OCI-LY1 (cell line): ENCODE data around the gene PROC.

Experiments used
- H2AFZ ChIP-seq: fragments of 200-600 bp; sonication (generic), shearing (Covaris generic); 2 replicates; pipeline ENCODE4 v1.6.0; 2014; ENCODE audit warnings: antibody characterized with exemption, mild to moderate bottlenecking, low read length
- H3F3A ChIP-seq: fragments of 200-600 bp; sonication (generic), shearing (Covaris generic); 2 replicates; pipeline ENCODE4 v1.6.0; 2014; ENCODE audit warnings: mild to moderate bottlenecking, antibody characterized with exemption, low read length, moderate library complexity; ENCODE audit not compliant: insufficient read depth
- H3K27ac ChIP-seq: fragments of 200-600 bp; sonication (generic); 2 replicates; pipeline ENCODE4 v1.5.1; 2014; ENCODE audit warnings: low read length, mixed run types, mild to moderate bottlenecking, low read depth; ENCODE audit not compliant: poor library complexity, severe bottlenecking
- H3K27me3 ChIP-seq: fragments of 200-600 bp; sonication (generic); 2 replicates; pipeline ENCODE4 v1.6.0; 2014; ENCODE audit warnings: antibody characterized with exemption, mild to moderate bottlenecking, low read length, moderate library complexity; ENCODE audit not compliant: insufficient read depth
- H3K36me3 ChIP-seq: fragments of 200-600 bp; sonication (generic); 2 replicates; pipeline ENCODE4 v1.6.1; 2014; ENCODE audit warnings: mild to moderate bottlenecking, antibody characterized with exemption, low read length, moderate library complexity, mixed read lengths; ENCODE audit not compliant: insufficient read depth
- H3K4me1 ChIP-seq: fragments of 200-600 bp; sonication (generic); 2 replicates; pipeline ENCODE4 v1.5.1; 2014; ENCODE audit warnings: mild to moderate bottlenecking, low read length, moderate library complexity; ENCODE audit not compliant: insufficient read depth, severe bottlenecking
- H3K4me2 ChIP-seq: fragments of 200-600 bp; sonication (generic), shearing (Covaris generic); 2 replicates; pipeline ENCODE4 v1.6.1; 2014; ENCODE audit warnings: low read length
- H3K4me3 ChIP-seq: fragments of 200-600 bp; sonication (generic); 2 replicates; pipeline ENCODE4 v1.5.1; 2014; ENCODE audit warnings: low read length, low read depth, mild to moderate bottlenecking, mixed read lengths; ENCODE audit not compliant: poor library complexity, severe bottlenecking
- H3K79me2 ChIP-seq: fragments of 200-600 bp; shearing (Covaris generic); 2 replicates; pipeline ENCODE4 v1.6.1; 2016; ENCODE audit warnings: mixed run types, low read length, mixed read lengths; ENCODE audit not compliant: insufficient read depth
- H3K9ac ChIP-seq: fragments of 200-600 bp; sonication (generic), shearing (Covaris generic); 2 replicates; pipeline ENCODE4 v1.6.1; 2014; ENCODE audit warnings: mild to moderate bottlenecking, low read length, mixed read lengths
- H3K9me2 ChIP-seq: fragments of 200-600 bp; sonication (generic), shearing (Covaris generic); 2 replicates; pipeline ENCODE4 v1.6.1; 2014; ENCODE audit warnings: low read depth, mild to moderate bottlenecking, low read length, mixed read lengths
- H3K9me3 ChIP-seq: fragments of 200-600 bp; shearing (Covaris generic); 2 replicates; pipeline ENCODE4 v1.6.1; 2014; ENCODE audit warnings: low read length, mixed read lengths
- H4K20me1 ChIP-seq: fragments of 200-600 bp; sonication (generic), shearing (Covaris generic); 2 replicates; pipeline ENCODE4 v1.6.0; 2016; ENCODE audit warnings: mild to moderate bottlenecking, low read length; ENCODE audit not compliant: insufficient read depth
- CTCF ChIP-seq: fragments of 200-600 bp; sonication (generic), shearing (Covaris generic); IDR thresholded peaks from 2 replicates; pipeline ENCODE4 v1.5.1; 2017; ENCODE audit warnings: mild to moderate bottlenecking, antibody characterized with exemption, low read length, moderate library complexity, mixed read lengths
- EZH2 ChIP-seq: fragments of 200-600 bp; sonication (generic), shearing (Covaris generic); IDR thresholded peaks from 2 replicates; pipeline ENCODE4 v1.8.0; 2017; ENCODE audit warnings: borderline replicate concordance, mixed run types, mild to moderate bottlenecking, antibody characterized with exemption, low read length, moderate library complexity, mixed read lengths

PROC gene

DNA sequence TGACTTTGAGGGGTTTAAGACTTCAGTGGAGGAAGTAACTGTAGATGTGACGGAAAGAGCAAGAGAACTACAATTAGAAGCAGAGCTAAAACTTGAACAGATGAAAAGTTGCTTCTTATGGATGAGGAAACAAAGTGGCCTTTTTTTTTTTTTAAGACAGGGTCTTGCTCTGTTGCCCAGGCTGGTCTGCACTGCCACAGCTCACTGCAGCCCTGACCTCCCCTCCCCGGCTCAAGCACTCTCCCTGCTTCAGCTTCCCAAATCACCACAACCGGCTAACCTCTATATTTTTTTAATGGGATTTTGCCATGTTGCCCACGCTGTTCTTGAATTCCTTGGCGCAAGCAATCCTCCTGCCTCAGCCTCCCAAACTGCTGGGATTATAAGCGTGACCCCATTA lies 33.7 kb upstream of the PROC start:
- no peaks in the 10 kb centered on the region for H3K27me3 ChIP-seq
- no peak overlapping the region for H3K9ac ChIP-seq
- H3K4me2 ChIP-seq = no peak overlapping the region
- no peak overlapping the region for H3K27ac ChIP-seq
- no peaks in the 10 kb centered on the region; the same call in 1 of the 2 replicates for H3F3A ChIP-seq
- no peaks in the 10 kb centered on the region for H3K36me3 ChIP-seq
- no peak overlapping the region for H3K4me3 ChIP-seq
- no peaks in the 10 kb centered on the region for H3K9me2 ChIP-seq
- H3K4me1 ChIP-seq = peaks cover 31% of the 10 kb centered on the region
- no peak for TF ChIP-seq CTCF
- no peak for TF ChIP-seq EZH2
- no peak overlapping the region for H2AFZ ChIP-seq
- H3K79me2 ChIP-seq = peaks cover 67% of the 10 kb centered on the region
- no peaks in the 10 kb centered on the region for H4K20me1 ChIP-seq
- H3K9me3 ChIP-seq = no peaks in the 10 kb centered on the region

DNA sequence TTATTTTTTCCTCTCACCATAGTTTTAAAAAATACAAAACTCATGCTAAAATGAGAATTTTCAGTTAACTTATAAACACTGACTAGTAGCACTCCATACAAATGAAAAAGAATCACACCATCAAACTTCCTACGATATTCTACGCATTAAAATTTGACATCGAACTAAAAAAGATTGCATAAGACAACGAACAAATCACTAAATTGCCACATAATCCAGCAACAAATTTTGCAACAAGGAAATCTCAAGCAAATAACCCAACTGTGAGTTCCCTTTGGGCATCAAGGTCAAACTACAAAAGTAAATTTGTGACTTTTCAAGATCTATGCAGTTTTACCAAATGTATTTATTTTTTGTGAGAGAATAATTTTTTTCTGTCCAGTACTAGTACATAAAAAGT lies 32.0 kb upstream of the PROC start:
- Histone ChIP-seq H3K4me1 (peaks cover 48% of the 10 kb centered on the region), H3K79me2 (peaks cover 49% of the 10 kb centered on the region), H3K4me2 (peak overlapping the region; percentile 78), H3K9me3 (no peaks in the 10 kb centered on the region), H3K9ac (peak overlapping the region; percentile 62), H3F3A (no peaks in the 10 kb centered on the region; the same call in 1 of the 2 replicates), H3K27ac (peak overlapping the region; percentile 73), H2AFZ (no peak overlapping the region), H4K20me1 (no peaks in the 10 kb centered on the region), H3K4me3 (peak overlapping the region; percentile 89), H3K36me3 (no peaks in the 10 kb centered on the region), H3K9me2 (no peaks in the 10 kb centered on the region), H3K27me3 (no peaks in the 10 kb centered on the region)
- no peak for TF ChIP-seq EZH2
- TF ChIP-seq CTCF = no peak

GRCh38 chr2:127386764-127387654 lies 31.2 kb upstream of the PROC start:
- Histone ChIP-seq H3K4me2 (peak overlapping the region; percentile 78), H3K79me2 (peaks cover 42% of the 10 kb centered on the region), H3F3A (no peaks in the 10 kb centered on the region; the same call in 1 of the 2 replicates), H3K9ac (peak overlapping the region; percentile 98), H3K9me3 (no peaks in the 10 kb centered on the region), H3K4me3 (peak overlapping the region; percentile 89), H3K36me3 (no peaks in the 10 kb centered on the region), H3K9me2 (no peaks in the 10 kb centered on the region), H3K4me1 (peaks cover 48% of the 10 kb centered on the region), H2AFZ (no peak overlapping the region), H3K27ac (peak overlapping the region; percentile 84), H4K20me1 (no peaks in the 10 kb centered on the region), H3K27me3 (no peaks in the 10 kb centered on the region)
- TF ChIP-seq CTCF = no peak
